Fibroblast of lung (primary cell): Measurements from ENCODE around the gene SYP. TPM values are rescaled to one million over a fixed set of nuclear protein-coding genes. Genes with fewer than 3 reads are reported as not detected.

ENCODE experiments used
- DNase-seq, 2 donors: peaks; one replicate each; pipeline versions ENCODE4 v3.0.0 to v3.0.0-alpha.2; 2010; ENCODE audit warnings: low read depth in 2 of 2
- H2AFZ ChIP-seq: 2 replicates; pipeline ENCODE4 v1.5.1; 2012; ENCODE audit warnings: low read length, control low read depth, inconsistent platforms
- H3K27ac ChIP-seq: 2 replicates; pipeline ENCODE4 v1.5.1; 2011; ENCODE audit warnings: low read length, control low read depth; ENCODE audit not compliant: insufficient read depth
- H3K27me3 ChIP-seq: 2 replicates; pipeline ENCODE4 v1.5.1; 2011; ENCODE audit warnings: mild to moderate bottlenecking, low read length; ENCODE audit not compliant: control insufficient read depth, insufficient read depth
- H3K36me3 ChIP-seq: 2 replicates; pipeline ENCODE4 v1.5.1; 2011; ENCODE audit warnings: low read length; ENCODE audit not compliant: control insufficient read depth, insufficient read depth
- H3K4me1 ChIP-seq: 2 replicates; pipeline ENCODE4 v1.5.1; 2011; ENCODE audit warnings: low read length; ENCODE audit not compliant: control insufficient read depth, insufficient read depth; ENCODE audit errors: extremely low read depth
- H3K4me2 ChIP-seq: 2 replicates; pipeline ENCODE4 v1.5.1; 2011; ENCODE audit warnings: low read length, control low read depth; ENCODE audit not compliant: insufficient read depth; ENCODE audit errors: extremely low read depth
- H3K4me3 ChIP-seq, 4 experiments: fragments of 200-600 bp in 1 of 4; sonication (generic) in 1 of 4; replicated peaks in 1 of 4; 2 replicates each; pipeline ENCODE4 v1.5.1; 2011 to 2016; ENCODE audit warnings: low read length in 4 of 4, low read depth in 3 of 4, mild to moderate bottlenecking in 3 of 4, control low read depth in 2 of 4, inconsistent platforms in 1 of 4, mixed read lengths in 1 of 4; ENCODE audit not compliant: insufficient read depth in 1 of 4; ENCODE audit errors: control extremely low read depth in 1 of 4
- H3K79me2 ChIP-seq: 2 replicates; pipeline ENCODE4 v1.5.1; 2012; ENCODE audit warnings: mild to moderate bottlenecking, low read length, inconsistent platforms; ENCODE audit not compliant: control insufficient read depth, insufficient read depth
- H3K9ac ChIP-seq: 2 replicates; pipeline ENCODE4 v1.5.1; 2011; ENCODE audit warnings: mild to moderate bottlenecking, low read length, control low read depth; ENCODE audit not compliant: insufficient read depth
- H3K9me3 ChIP-seq: 2 replicates; pipeline ENCODE4 v1.5.1; 2012; ENCODE audit warnings: low read depth, low read length; ENCODE audit not compliant: control insufficient read depth, insufficient read depth
- H4K20me1 ChIP-seq: 2 replicates; pipeline ENCODE4 v1.5.1; 2011; ENCODE audit warnings: low read length; ENCODE audit not compliant: control insufficient read depth, insufficient read depth; ENCODE audit errors: extremely low read depth
- CTCF ChIP-seq, 2 donors: IDR thresholded peaks in 1 of 2; conservative IDR thresholded peaks in 1 of 2; 1 replicate in 1 of 2; 2 replicates in 1 of 2; pipeline ENCODE4 v1.5.1; 2011 to 2012; ENCODE audit warnings: low read length in 2 of 2, control low read depth in 1 of 2, inconsistent platforms in 1 of 2, low read depth in 1 of 2, mild to moderate bottlenecking in 1 of 2
- EZH2 ChIP-seq: IDR thresholded peaks from 2 replicates; pipeline ENCODE4 v1.5.1; 2012; ENCODE audit warnings: low read length, control low read depth, mild to moderate bottlenecking; ENCODE audit errors: missing control alignments
- polyA minus RNA-seq: library from RNA; depleted of rRNA, polyadenylated mRNA; stranded (reverse); fragments of >200 nt; gene quantifications from 2 replicates; pipeline ENCODE4 v1.2.3, GENCODE V29; 2011; ENCODE audit warnings: low replicate concordance
- polyA plus RNA-seq, 2 donors: library from polyadenylated mRNA; depleted of rRNA in 1 of 2; stranded (reverse) in 1 of 2; unstranded in 1 of 2; fragments of >200 nt; gene quantifications; 2 replicates each; pipeline ENCODE4 v1.2.1, GENCODE V29; 2011 to 2012; ENCODE audit warnings: missing spikeins in 1 of 2
- total RNA-seq: library from RNA; depleted of rRNA; stranded (reverse); fragments of >200 nt; gene quantifications from 2 replicates; pipeline ENCODE4 v1.2.1, GENCODE V29; 2014

The SYP gene
- total RNA-seq, result 0.17 and 0.26 TPM in 2 replicates
- 0.08 and 0.15 TPM in 2 replicates for polyA plus RNA-seq
- 0.31 and 0.40 TPM in 2 replicates for polyA plus RNA-seq (2012)
- polyA minus RNA-seq, result not detected in 2 replicates

- H3K79me2 ChIP-seq, result no peaks in the 10 kb centered on the region
- H3K9ac ChIP-seq, result no peak within 1 kb of the TSS
- peak within 1 kb of the TSS; percentile 51 for H3K4me2 ChIP-seq
- no peaks in the 10 kb centered on the region for H4K20me1 ChIP-seq
- H3K27ac ChIP-seq, result no peak within 1 kb of the TSS
- H3K4me1 ChIP-seq, result no peaks in the 10 kb centered on the region
- TF ChIP-seq EZH2, result no peak
- peak within 1 kb of the TSS in 3 of 4 experiments; percentile 2 to 52 (median 42) for H3K4me3 ChIP-seq
- H3K9me3 ChIP-seq, result no peaks in the 10 kb centered on the region
- H3K36me3 ChIP-seq, result no peaks in the 10 kb centered on the region
- peak within 1 kb of the TSS; percentile 60 for H2AFZ ChIP-seq
- DNase-seq, result peak; percentile 79 to 81
- no peaks in the 10 kb centered on the region for H3K27me3 ChIP-seq
Measured at GRCh38 chrX:49199906-49200771, at the start of gene SYP. Gene SYP (minus strand): TSS chrX:49200193. CDS start chrX:49200186, 7 bp downstream.

GRCh38 chrX:49249616-49250015, 49.6 kb upstream of the SYP start:
- DNase-seq, result no peak
- Histone ChIP-seq H3K4me2 (no peak overlapping the region), H3K36me3 (no peaks in the 10 kb centered on the region), H4K20me1 (no peaks in the 10 kb centered on the region), H3K4me1 (no peaks in the 10 kb centered on the region), H3K27me3 (no peaks in the 10 kb centered on the region), H3K4me3 (no peak overlapping the region), H3K79me2 (no peaks in the 10 kb centered on the region), H3K9ac (no peak overlapping the region), H3K9me3 (no peaks in the 10 kb centered on the region), H2AFZ (no peak overlapping the region), H3K27ac (no peak overlapping the region)
- no peak for TF ChIP-seq CTCF (conservative IDR thresholded peaks at IDR 0.05 in 1 of 2, IDR thresholded peaks at IDR 0.05 in 1 of 2; ENCODE audit: low read depth in 1 of 2, low read length in 2 of 2)
- TF ChIP-seq EZH2, result no peak

- Histone ChIP-seq H3K4me3 (no peak overlapping the region), H3K27ac (no peak overlapping the region), H4K20me1 (no peaks in the 10 kb centered on the region), H2AFZ (no peak overlapping the region), H3K79me2 (no peaks in the 10 kb centered on the region), H3K36me3 (no peaks in the 10 kb centered on the region), H3K4me2 (no peak overlapping the region), H3K27me3 (no peaks in the 10 kb centered on the region), H3K4me1 (no peaks in the 10 kb centered on the region), H3K9me3 (no peaks in the 10 kb centered on the region), H3K9ac (no peak overlapping the region)
- TF ChIP-seq CTCF (conservative IDR thresholded peaks at IDR 0.05 in 1 of 2, IDR thresholded peaks at IDR 0.05 in 1 of 2; ENCODE audit: low read depth in 1 of 2, low read length in 2 of 2), result no peak
- TF ChIP-seq EZH2, result no peak
- no peak for DNase-seq
Measured at GRCh38 chrX:49249071-49249470, 49.1 kb upstream of the SYP start.
